AG04450 (cell line): ENCODE data around the gene ACSL6. TPM values are rescaled to one million over a fixed set of nuclear protein-coding genes. Genes with fewer than 3 reads are reported as not detected.

Experiments used
- CTCF ChIA-PET: fragments of 300-600, 350-600 bp; formaldehyde crosslinking; extraction: SDS; loops from one replicate; lab custom pipeline; 2022; ENCODE audit warnings: antibody characterized with exemption, inconsistent platforms; lab: Charles Lee
- POLR2A ChIA-PET: fragments of 350-600 bp; formaldehyde crosslinking; extraction: SDS; loops from one replicate; lab custom pipeline; 2021; ENCODE audit warnings: antibody characterized with exemption, inconsistent platforms; lab: Yijun Ruan, JAX
- DNase-seq: peaks from one replicate; pipeline ENCODE4 v3.0.0-alpha.2; 2011; ENCODE audit warnings: low read depth, low spot score
- H3K27ac ChIP-seq: one replicate; pipeline ENCODE4 v1.5.1; 2012; ENCODE audit warnings: low read depth, low read length, control low read depth
- H3K27me3 ChIP-seq: one replicate; pipeline ENCODE4 v1.6.0; 2012; ENCODE audit warnings: low read length; ENCODE audit not compliant: control insufficient read depth, insufficient read depth
- H3K4me3 ChIP-seq: 2 replicates; pipeline ENCODE4 v1.5.1; 2011; ENCODE audit warnings: mild to moderate bottlenecking, low read depth, low read length, control low read depth
- H3K9me3 ChIP-seq: 2 replicates; pipeline ENCODE4 v1.5.1; 2012; ENCODE audit warnings: low read length; ENCODE audit not compliant: control insufficient read depth, insufficient read depth
- CTCF ChIP-seq: IDR thresholded peaks from 2 replicates; pipeline ENCODE4 v1.5.1; 2011; ENCODE audit warnings: low read depth, low read length, control low read depth, inconsistent platforms
- polyA plus RNA-seq: library from polyadenylated mRNA; depleted of rRNA; stranded (reverse); fragments of >200 nt; gene quantifications from 2 replicates; pipeline ENCODE4 v1.2.3, GENCODE V29; 2011

The ACSL6 gene
- polyA plus RNA-seq, 1 experiment: not detected

GRCh38 chr5:132016721-132017250 lies 5.3 kb upstream of the ACSL6 start:
- no peak overlapping the region for H3K4me3 ChIP-seq
- no peaks in the 10 kb centered on the region; the same call in 1 of the 2 replicates for H3K9me3 ChIP-seq
- DNase-seq: no peak
- POLR2A ChIA-PET: no interaction called here
- H3K27me3 ChIP-seq: peaks cover 31% of the 10 kb centered on the region
- CTCF ChIA-PET: no interaction called here
- no peak overlapping the region for H3K27ac ChIP-seq
- TF ChIP-seq CTCF: no peak

GRCh38 chr5:132013711-132014110 lies 2.3 kb upstream of the ACSL6 start:
- Histone ChIP-seq H3K9me3 (no peaks in the 10 kb centered on the region; the same call in 1 of the 2 replicates), H3K27ac (no peak overlapping the region), H3K27me3 (peaks cover 54% of the 10 kb centered on the region), H3K4me3 (no peak overlapping the region)
- CTCF ChIA-PET: no interaction called here
- POLR2A ChIA-PET: no interaction called here
- TF ChIP-seq CTCF: no peak
- DNase-seq: no peak

GRCh38 chr5:132013006-132013689 lies 1.7 kb upstream of the ACSL6 start:
- Histone ChIP-seq H3K9me3 (no peaks in the 10 kb centered on the region; the same call in 1 of the 2 replicates), H3K4me3 (no peak overlapping the region), H3K27ac (no peak overlapping the region), H3K27me3 (peaks cover 49% of the 10 kb centered on the region)
- no peak for TF ChIP-seq CTCF
- CTCF ChIA-PET: interaction anchor here (0.7 to 1.0 kb wide), 2 partner anchors 9 to 424 kb away, joined by 3 read pairs; no protein-coding TSS in a partner anchor
- DNase-seq: no peak
- POLR2A ChIA-PET: no interaction called here

- no peaks in the 10 kb centered on the region; the same call in 1 of the 2 replicates for H3K9me3 ChIP-seq
- peak; percentile 39 for DNase-seq
- H3K27me3 ChIP-seq: peaks cover 46% of the 10 kb centered on the region
- H3K27ac ChIP-seq: no peak overlapping the region
- H3K4me3 ChIP-seq: no peak overlapping the region
- CTCF ChIA-PET: interaction anchor here (0.7 to 1.0 kb wide), 2 partner anchors 8 to 423 kb away, joined by 3 read pairs; no protein-coding TSS in a partner anchor
- POLR2A ChIA-PET: no interaction called here
- no peak for TF ChIP-seq CTCF
Observed at GRCh38 chr5:132012371-132013005, 1.0 kb upstream of the ACSL6 start.
